Central memory CD8-positive, alpha-beta T cell (primary cell): ENCODE data around the gene CNMD.
"Not testable (repeated sequence)": the region's sequence is repeated elsewhere in the genome, so short reads cannot be mapped to it uniquely, and the experiment has no call there.

Experiments
- ATAC-seq: fragments of 150-1000 bp; cut with Tn5 transposase; replicated peaks from 2 replicates; pipeline ENCODE4 v1.10.0; 2022; ENCODE audit warnings: mild to moderate bottlenecking, moderate FRiP score, moderate number of reproducible peaks; ENCODE audit not compliant: poor library complexity, severe bottlenecking; ENCODE audit errors: extremely low read depth
- DNase-seq, 2 donors: peaks; one replicate each; pipeline ENCODE4 v3.0.0; 2021; ENCODE audit warnings: low spot score in 2 of 2
- H3K27ac Mint-ChIP-seq: one replicate; pipeline ENCODE4 v1.8.0; 2022; ENCODE audit warnings: low read depth, mild to moderate bottlenecking, moderate library complexity, mixed read lengths
- H3K27me3 Mint-ChIP-seq: one replicate; pipeline ENCODE4 v1.8.0; 2022; ENCODE audit warnings: mixed read lengths
- H3K36me3 Mint-ChIP-seq: one replicate; pipeline ENCODE4 v1.8.0; 2022; ENCODE audit warnings: mild to moderate bottlenecking, moderate library complexity, mixed read lengths; ENCODE audit not compliant: insufficient read depth
- H3K4me1 Mint-ChIP-seq: one replicate; pipeline ENCODE4 v1.8.0; 2022; ENCODE audit warnings: mixed read lengths
- H3K4me3 Mint-ChIP-seq: one replicate; pipeline ENCODE4 v1.8.0; 2022; ENCODE audit warnings: mild to moderate bottlenecking, moderate library complexity, mixed read lengths
- H3K9me3 Mint-ChIP-seq: one replicate; pipeline ENCODE4 v1.8.0; 2022; ENCODE audit warnings: mixed read lengths

Gene CNMD

DNA sequence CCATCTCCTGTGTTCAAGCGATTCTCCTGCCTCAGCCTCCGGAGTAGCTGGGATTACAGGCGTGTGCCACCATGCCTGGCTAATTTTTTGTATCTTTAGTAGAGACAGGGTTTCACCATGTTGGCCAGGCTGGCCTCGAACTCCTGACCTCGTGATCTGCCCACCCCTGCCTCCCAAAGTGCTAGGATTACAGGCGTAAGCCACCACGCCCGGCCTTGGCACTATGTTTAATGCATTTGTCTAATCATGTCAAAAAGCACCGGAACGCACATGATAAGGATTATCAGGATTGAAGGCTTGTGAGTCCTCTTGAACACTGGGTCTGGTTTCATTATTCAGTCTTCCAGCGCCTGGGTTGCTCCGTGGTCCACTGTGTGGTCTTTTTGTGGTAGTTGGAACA, 31.4 kb downstream of the CNMD start:
- not testable (repeated sequence) for H3K4me1 Mint-ChIP-seq, DNase-seq, ATAC-seq, H3K27me3 Mint-ChIP-seq, H3K36me3 Mint-ChIP-seq, H3K27ac Mint-ChIP-seq, H3K9me3 Mint-ChIP-seq, H3K4me3 Mint-ChIP-seq

DNA sequence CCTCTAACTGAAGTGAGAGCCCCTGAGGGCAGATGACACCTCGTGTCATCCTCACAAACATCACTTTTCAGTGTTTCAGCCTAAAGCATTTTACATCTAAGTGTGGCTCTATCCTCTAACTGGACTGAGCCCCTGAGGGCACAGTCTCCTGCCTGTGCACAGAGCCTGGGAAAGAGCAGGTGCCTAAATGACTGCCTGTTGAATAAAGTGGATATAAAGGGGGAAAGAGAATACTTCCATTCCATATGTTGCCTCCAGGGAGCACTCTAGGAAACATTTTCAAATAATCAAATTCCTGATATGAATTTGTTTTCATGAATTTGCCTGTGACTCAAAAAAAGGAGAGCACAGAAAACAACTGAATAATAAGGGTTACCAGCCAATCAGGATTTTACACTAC, 32.2 kb downstream of the CNMD start:
- ATAC-seq = no peak
- Mint-ChIP-seq H3K36me3 (no peaks in the 10 kb centered on the region), H3K27me3 (no peaks in the 10 kb centered on the region), H3K4me3 (no peak overlapping the region), H3K9me3 (no peaks in the 10 kb centered on the region), H3K27ac (no peak overlapping the region), H3K4me1 (no peaks in the 10 kb centered on the region)
- DNase-seq = no peak

DNA sequence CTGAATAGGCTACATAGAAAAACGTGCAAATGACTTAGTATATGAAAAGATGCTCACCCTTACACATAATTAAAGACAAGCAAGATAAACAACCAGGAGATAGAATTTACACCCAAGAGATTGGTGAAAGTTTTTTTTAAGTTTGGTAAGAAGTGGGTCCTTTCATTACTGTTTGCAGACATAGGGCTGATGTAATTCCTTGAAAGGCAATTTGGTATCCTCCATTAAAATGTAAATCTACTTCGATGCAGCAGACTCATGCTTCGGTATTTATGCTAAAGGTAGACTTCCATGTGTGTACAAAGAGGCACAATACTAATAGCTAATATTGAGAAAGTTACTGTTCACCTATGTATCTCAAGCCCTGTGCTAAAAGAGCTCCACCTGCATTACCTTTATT, 33.5 kb downstream of the CNMD start:
- no peaks in the 10 kb centered on the region for H3K27me3 Mint-ChIP-seq
- no peaks in the 10 kb centered on the region for H3K36me3 Mint-ChIP-seq
- no peak overlapping the region for H3K27ac Mint-ChIP-seq
- DNase-seq (no peak), ATAC-seq (no peak)
- no peaks in the 10 kb centered on the region for H3K9me3 Mint-ChIP-seq
- no peaks in the 10 kb centered on the region for H3K4me1 Mint-ChIP-seq
- no peak overlapping the region for H3K4me3 Mint-ChIP-seq

DNA sequence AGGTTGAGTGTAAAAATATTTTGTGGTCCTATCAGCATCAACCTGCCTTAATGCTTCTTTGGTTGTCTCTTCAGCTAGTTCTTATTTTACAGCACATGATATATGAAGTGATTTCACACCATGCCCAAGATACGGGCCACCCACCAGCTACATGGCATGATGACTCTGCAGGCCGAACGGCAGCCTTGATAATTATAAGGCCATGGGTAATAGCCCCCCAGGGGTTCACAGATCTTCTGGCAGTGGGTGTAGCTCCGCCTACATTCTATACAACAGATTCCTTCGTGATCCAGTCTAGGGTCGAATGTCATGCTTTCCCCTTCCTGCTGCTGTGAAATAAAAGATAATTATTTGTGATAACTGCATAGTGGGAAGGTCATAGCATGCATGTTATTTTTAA, 36.1 kb downstream of the CNMD start:
- Mint-ChIP-seq H3K4me3 (no peak overlapping the region), H3K36me3 (no peaks in the 10 kb centered on the region), H3K27me3 (no peaks in the 10 kb centered on the region), H3K4me1 (no peaks in the 10 kb centered on the region), H3K9me3 (no peaks in the 10 kb centered on the region), H3K27ac (no peak overlapping the region)
- DNase-seq (no peak), ATAC-seq (no peak)

DNA sequence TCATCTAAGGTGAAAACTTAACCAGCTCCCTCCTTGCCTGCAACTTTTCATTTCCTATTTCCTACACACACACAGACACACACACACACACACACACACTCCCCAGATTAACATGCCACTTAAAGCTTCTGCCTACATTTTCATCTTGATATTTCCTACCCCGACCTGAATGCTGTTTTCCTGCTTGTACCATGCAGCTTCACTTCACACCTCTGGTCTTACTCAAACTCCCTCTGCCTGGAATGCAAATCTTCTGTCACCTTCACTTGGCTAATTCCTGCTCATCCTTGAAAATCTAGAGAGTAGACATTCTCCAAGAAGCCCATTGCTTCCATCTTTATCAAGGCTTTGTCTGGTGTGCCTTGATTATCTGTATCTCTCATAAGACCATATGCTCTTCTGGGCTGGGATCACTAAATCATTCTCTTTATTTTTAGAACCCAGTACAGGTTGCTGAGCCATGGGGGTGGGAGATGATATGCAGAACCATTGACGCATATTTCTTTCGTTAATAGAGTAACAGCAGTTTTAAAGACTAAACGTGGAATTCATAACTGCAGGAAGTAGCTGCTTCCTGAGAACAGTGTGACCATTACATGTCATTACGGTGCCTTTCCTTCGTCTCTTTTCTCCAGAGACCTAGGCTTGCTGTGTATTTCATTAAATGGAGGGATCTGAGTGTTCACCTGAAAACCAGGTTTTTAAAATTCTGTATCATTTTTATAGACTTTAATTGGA, 37.7 kb downstream of the CNMD start:
- no peaks in the 10 kb centered on the region for H3K9me3 Mint-ChIP-seq
- DNase-seq = no peak
- ATAC-seq = no peak
- H3K4me3 Mint-ChIP-seq = no peak overlapping the region
- no peaks in the 10 kb centered on the region for H3K36me3 Mint-ChIP-seq
- no peaks in the 10 kb centered on the region for H3K27me3 Mint-ChIP-seq
- peak overlapping the region; percentile 2 for H3K27ac Mint-ChIP-seq
- no peaks in the 10 kb centered on the region for H3K4me1 Mint-ChIP-seq

DNA sequence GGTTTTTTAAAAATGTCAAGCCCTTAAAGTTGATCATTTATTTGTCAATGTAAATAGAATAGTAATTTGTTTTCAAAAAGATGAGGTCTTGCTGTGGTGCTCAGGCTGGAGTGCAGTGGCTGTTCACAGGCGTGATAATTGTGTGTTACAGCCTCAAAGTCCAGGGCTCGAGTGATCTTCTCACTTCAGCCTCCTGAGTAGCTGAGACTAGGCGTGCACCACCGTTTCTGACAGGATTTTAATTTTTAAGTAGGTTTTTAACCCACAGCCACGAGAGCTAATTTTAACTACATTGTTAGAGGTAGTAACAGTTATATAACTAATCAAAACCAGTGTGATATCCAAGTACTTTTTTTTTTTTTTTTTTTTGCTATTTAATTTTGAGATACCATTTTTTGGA, 43.1 kb downstream of the CNMD start:
- no peaks in the 10 kb centered on the region for H3K4me1 Mint-ChIP-seq
- no peak overlapping the region for H3K4me3 Mint-ChIP-seq
- ATAC-seq (no peak), DNase-seq (no peak)
- H3K27me3 Mint-ChIP-seq = no peaks in the 10 kb centered on the region
- no peak overlapping the region for H3K27ac Mint-ChIP-seq
- no peaks in the 10 kb centered on the region for H3K9me3 Mint-ChIP-seq
- H3K36me3 Mint-ChIP-seq = peaks cover 3% of the 10 kb centered on the region

DNA sequence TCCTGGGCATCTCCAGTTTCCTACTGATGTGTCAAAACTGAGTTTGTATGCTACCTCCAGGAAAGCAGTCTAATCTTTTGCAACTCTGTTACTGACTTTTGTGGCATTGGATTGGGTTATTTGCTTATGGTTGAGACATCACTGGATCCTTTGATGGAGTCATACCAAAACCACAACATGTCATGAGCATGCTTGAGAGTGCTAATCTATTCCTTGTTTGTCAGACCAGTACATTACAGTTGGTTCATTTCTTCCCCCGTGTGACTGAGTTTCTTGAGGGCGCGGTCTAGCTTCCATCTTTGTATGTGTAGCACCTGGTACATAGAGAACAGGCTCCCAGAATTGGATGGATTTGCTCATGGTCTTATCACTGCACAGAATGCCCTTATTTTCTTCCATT, 43.8 kb downstream of the CNMD start:
- DNase-seq (no peak), ATAC-seq (no peak)
- H3K36me3 Mint-ChIP-seq = peaks cover 5% of the 10 kb centered on the region
- H3K4me3 Mint-ChIP-seq = no peak overlapping the region
- no peaks in the 10 kb centered on the region for H3K9me3 Mint-ChIP-seq
- peak overlapping the region; percentile 67 for H3K27ac Mint-ChIP-seq
- H3K27me3 Mint-ChIP-seq = no peaks in the 10 kb centered on the region
- H3K4me1 Mint-ChIP-seq = no peaks in the 10 kb centered on the region

DNA sequence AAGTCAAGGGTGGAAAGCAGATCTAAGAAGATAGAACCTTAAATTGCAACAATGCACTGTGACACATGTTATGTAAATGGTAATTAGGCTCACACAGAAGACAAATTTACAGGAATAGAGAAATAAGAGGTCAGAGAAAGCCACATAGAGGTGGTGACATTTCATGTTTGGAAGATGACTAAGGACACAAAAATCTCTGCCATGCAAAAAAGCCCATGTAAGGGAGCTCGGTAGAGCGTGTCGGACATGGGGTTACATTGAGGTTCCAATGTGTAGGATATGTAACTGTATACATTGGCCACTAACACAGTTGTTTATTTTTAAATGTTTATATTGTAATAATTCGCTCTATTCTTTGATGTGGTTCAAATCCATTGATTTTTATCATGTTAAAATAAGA, 53.2 kb downstream of the CNMD start:
- no peak for ATAC-seq
- H3K4me3 Mint-ChIP-seq = no peak overlapping the region
- peaks cover 46% of the 10 kb centered on the region for H3K36me3 Mint-ChIP-seq

DNA sequence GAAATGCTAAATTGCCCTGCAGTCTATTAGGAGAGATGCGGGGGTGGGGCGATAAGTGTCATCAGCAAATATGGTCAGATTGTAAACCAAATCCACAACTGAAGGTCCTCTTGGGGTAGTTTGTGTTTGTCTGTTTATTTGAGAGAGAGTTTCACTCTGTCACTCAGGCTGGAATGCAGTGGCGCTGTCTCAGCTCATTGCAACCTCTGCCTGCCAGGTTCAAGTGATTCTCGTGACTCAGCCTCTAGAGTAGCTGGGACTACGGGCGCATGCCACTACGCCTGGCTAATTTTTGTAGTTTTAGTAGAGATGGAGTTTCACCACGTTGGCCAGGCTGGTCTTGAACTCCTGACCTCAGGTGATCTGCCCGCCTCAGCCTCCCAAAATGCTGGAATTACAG, 53.8 kb downstream of the CNMD start:
- H3K4me1 Mint-ChIP-seq, H3K4me3 Mint-ChIP-seq, ATAC-seq, DNase-seq, H3K27me3 Mint-ChIP-seq, H3K9me3 Mint-ChIP-seq: not testable (repeated sequence)
- peak overlapping the region; percentile 71 for H3K27ac Mint-ChIP-seq
- H3K36me3 Mint-ChIP-seq = peaks cover 49% of the 10 kb centered on the region

More for the DNA sequence above, 53.2 kb downstream of the CNMD start:
- no peaks in the 10 kb centered on the region for H3K4me1 Mint-ChIP-seq
- H3K9me3 Mint-ChIP-seq = no peaks in the 10 kb centered on the region
- H3K27ac Mint-ChIP-seq = no peak overlapping the region
- DNase-seq = no peak
- H3K27me3 Mint-ChIP-seq = no peaks in the 10 kb centered on the region

DNA sequence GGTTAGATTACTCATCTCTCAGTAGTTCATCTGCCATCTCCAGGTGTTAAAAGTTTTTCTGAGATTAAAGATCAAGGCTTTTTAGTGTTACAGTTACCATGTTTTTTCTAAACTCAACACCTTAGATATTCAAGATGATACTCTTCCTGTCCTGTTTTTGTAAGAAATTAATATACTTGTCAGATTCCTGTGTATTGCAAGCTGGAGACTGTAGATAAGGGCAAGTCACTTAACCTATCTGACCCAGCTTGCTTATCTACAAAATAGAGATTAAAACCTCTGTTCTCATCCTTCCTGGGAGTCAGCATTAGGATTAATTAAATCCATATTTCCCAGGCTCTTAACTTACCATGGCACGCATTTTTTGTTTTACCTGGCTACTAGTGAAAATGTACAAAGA, 61.8 kb downstream of the CNMD start:
- H3K36me3 Mint-ChIP-seq = peaks cover 42% of the 10 kb centered on the region
- no peak for DNase-seq
- peak overlapping the region; percentile 9 for H3K27ac Mint-ChIP-seq
- H3K27me3 Mint-ChIP-seq = no peaks in the 10 kb centered on the region
- H3K4me1 Mint-ChIP-seq = peaks cover 20% of the 10 kb centered on the region
- H3K9me3 Mint-ChIP-seq = no peaks in the 10 kb centered on the region
- H3K4me3 Mint-ChIP-seq = no peak overlapping the region
- ATAC-seq = no peak

DNA sequence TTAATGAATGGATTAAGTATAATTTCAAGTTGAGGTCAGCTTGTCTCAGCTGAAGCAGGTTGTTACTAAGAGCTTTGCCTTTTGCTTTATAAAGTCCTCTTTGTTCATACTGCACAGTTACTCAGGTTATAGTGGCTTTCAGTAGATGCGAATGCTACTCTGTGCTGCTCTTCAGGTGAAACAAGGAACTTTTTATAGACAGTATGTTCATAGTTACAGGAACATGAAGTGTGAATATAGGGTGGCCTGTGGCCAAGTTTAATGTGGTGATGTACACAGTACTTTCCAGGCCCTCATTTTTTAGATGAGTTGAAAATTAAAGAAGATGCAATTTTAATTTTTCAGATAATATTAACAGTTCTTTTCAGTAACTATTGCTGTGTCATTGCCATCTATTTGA, 66.2 kb downstream of the CNMD start:
- H3K4me3 Mint-ChIP-seq = no peak overlapping the region
- peaks cover 31% of the 10 kb centered on the region for H3K36me3 Mint-ChIP-seq
- no peak overlapping the region for H3K27ac Mint-ChIP-seq
- DNase-seq (no peak), ATAC-seq (no peak)
- peaks cover 20% of the 10 kb centered on the region for H3K4me1 Mint-ChIP-seq
- no peaks in the 10 kb centered on the region for H3K27me3 Mint-ChIP-seq
- no peaks in the 10 kb centered on the region for H3K9me3 Mint-ChIP-seq

DNA sequence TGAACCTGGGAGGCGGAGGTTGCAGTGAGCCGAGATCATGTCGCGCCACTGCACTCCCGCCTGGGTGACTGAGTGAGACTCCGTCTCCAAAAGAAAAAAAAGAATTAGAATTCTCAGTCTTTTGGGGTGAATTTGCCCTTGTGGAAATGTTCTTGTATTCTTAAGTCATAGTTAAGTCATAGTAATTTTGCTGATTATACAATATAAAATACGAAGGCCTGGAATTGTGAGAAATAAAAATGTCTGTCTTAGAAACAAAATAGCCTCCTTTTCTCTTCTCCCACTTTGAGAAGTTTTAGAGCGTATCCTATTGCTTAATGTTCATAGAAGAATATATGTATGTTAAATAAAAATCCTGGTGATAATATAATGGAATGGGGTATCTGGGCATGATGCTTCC, 68.9 kb downstream of the CNMD start:
- no peaks in the 10 kb centered on the region for H3K27me3 Mint-ChIP-seq
- no peak for ATAC-seq
- peaks cover 38% of the 10 kb centered on the region for H3K36me3 Mint-ChIP-seq
- no peak overlapping the region for H3K27ac Mint-ChIP-seq
- H3K4me3 Mint-ChIP-seq = no peak overlapping the region
- H3K9me3 Mint-ChIP-seq = no peaks in the 10 kb centered on the region
- no peak for DNase-seq
- H3K4me1 Mint-ChIP-seq = peaks cover 3% of the 10 kb centered on the region

DNA sequence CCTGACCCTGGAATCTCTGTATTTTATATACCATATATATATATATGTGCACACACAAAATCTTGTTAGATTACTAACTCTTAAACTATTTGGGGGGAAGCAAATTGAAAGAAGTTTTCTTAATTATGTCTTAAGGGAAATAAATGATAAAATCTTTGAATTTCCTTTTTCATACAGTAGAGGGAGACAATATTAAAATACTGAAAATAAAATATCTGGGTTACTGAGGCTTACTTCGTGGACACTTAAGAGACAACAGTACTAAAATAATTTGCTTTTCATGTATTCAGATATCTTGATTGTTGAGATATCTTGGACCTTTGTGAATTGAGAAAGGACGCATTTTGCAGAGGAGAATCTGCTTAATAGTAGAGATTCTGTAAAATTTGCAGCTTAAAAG, 69.9 kb downstream of the CNMD start:
- Mint-ChIP-seq H3K27ac (no peak overlapping the region), H3K36me3 (peaks cover 37% of the 10 kb centered on the region), H3K4me1 (no peaks in the 10 kb centered on the region), H3K9me3 (no peaks in the 10 kb centered on the region), H3K27me3 (no peaks in the 10 kb centered on the region), H3K4me3 (no peak overlapping the region)
- DNase-seq (no peak), ATAC-seq (no peak)
